ENCODE data around the gene SOCS7.

The SOCS7 gene

DNA sequence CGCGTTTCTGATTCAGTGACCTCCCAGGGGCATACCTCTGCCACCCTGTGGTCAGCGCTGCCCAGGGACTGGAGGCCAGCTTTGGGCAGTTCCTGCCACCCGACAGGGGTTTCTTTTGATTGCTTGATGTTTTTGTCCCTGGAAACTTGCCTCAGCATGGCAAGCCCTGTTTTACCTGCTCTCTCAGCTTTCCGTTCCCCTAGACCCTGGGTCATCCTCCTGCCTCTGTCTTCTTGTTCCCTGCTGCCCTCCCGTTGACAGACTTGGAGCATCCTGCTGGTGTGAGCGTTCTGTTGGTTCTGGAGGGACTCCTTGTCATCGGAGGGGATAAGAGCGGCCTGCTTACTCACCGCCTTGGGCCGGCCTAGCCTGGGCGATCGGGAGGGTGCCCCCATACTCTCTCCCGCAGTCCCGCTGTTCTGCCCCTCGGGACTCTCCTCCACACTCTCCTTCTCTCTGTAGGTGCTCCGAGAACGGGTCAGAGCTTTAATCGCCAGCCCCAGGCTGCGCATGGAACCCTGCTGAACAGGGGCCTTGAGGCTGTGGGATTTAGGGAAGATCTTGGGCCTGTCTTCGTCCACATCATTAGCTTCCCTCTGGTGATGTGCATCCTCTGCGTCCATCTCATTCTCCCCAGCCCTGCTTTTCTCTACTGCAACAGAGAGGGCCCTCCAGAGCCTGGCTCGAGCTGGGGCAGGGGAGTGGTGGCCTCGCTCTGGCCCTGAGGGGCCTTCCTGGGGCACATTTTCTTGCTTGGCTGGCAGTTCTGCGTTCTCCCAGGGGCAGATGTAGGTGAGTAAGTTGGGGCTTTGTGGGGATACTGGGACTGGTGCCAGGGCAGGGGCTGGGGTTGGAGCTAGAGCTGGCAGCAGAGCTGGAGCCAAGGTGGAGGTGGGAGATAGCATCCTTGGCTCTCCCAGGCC lies 21.6 kb upstream of the SOCS7 start:
- TF ChIP-seq GATA2 (IDR thresholded peaks at IDR 0.05; ENCODE audit: low read depth, low read length) (no peak), GATA3 (IDR thresholded peaks at IDR 0.05; ENCODE audit: low read depth, low read length) (no peak)

DNA sequence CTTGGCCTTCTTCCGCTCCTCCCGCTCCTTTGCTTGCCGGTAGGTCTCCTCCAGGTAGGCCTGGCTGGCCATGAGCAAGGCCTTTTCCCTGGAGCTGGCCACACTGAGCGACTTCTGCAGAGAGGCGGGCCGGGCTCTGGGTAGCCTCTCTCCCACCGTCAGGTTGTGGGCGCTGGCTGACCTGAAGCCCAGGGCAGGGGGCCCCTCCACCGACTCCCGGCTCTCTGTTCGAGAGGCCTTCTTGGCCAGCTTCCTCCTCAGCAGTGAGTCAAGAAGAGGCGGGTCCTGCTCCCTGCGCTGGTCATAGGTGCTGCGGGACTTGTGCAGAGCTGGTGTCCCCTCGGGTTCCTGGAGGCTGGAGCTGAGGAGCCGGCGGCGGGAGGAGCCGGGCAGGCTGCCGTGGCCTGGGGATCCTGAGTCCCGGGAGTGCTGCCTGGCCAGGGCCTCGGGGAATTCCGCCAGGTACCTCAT lies 20.7 kb upstream of the SOCS7 start:
- TF ChIP-seq GATA2 (IDR thresholded peaks at IDR 0.05; ENCODE audit: low read depth, low read length) (no peak), GATA3 (IDR thresholded peaks at IDR 0.05; ENCODE audit: low read depth, low read length) (no peak)

DNA sequence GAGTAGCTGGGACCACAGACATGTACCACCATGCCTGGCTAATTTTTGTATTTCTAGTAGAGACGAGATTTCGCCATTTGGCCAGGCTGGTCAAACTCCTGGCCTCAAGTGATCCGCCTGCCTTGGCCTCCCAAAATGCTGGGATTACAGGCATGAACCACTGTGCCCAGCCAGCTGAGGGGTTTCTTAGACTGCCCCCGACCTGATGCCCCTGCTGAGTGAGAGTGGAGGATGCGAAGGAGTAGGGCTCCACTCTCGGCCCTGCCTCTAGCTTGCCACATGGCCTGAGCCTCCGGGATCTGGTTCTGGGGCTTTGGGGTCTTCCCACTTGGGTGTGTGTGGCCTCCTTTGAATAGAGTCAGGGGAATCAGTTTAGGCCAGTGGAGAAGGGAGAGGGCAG lies 18.9 kb upstream of the SOCS7 start:
- TF ChIP-seq GATA3 (IDR thresholded peaks at IDR 0.05; ENCODE audit: low read depth, low read length) (no peak), GATA2 (IDR thresholded peaks at IDR 0.05; ENCODE audit: low read depth, low read length) (no peak)

DNA sequence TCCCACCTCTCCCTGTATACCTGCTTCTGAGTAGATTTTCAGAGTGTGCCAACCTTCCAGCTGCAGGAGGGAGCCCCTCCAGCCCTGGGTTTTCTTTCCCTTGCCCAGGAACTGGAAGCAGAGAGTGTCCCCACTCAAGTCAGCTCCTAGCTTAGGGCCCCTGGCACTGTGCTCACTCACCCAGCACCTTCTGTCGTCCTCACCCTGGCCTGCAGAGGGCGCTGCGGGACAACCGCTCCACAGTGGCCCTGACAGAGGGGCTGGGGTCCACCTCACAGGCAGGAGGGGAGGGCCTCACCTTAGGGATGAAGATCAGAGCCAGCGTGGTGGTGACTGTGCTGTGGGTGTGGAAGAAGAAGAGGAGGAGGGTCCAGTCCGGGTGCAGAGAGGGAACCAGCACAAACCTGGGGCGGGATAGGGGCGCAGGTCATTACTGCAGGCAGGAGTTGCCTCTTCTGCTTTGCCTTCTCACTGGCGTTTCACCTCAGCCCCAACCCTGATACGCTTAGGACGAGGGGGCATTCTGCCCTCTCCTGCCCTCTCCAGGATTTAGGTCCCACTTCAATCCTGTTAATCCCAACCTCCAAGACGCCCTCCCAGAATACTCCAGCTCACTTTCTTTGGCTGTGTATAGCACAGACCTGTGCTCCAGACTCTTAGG lies 17.9 kb upstream of the SOCS7 start:
- no peak for TF ChIP-seq GATA2 (IDR thresholded peaks at IDR 0.05; ENCODE audit: low read depth, low read length)
- no peak for TF ChIP-seq GATA3 (IDR thresholded peaks at IDR 0.05; ENCODE audit: low read depth, low read length)

DNA sequence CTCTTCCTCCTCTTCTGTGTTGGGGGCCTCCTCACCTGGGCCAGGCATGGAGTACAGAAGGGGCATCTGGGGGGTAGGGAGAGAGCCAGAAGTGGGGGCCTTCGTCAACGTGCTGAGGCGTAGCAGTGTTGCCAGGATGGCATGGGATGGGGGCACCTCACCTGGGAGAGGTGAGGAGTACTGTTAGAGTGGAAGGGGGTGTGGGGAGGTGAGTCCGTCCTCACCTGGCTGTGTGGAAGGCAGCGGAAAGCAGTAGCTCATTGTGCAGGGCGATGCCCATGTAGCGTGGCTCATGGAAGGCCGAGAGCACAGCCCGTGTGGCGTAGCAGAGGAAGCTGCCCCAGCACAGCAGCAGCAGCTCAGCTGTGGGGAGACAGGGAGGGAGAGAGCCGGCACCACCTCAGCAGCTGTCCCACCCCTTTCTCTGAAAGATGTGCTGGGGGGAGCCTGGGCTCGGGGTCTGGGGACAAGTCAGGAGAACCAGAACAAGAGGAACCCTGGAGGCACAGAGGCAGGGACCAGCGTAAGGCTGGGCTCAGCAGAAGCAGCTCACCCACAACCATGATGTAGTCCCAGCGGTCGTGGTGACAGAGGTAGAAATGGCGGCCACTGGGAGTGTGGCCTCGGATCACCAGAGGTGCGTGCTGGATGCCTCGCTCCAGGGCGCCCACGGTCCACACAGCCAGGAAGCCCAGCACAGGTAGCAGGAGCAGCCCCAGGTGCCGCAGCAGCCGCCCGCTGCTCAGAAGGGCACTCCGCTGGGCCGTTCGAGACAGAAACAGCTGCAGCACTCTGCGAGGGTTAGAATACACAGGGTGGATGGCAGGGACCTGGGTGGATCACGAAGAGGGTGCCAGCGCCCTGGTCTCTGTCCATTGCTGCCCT lies 16.9 kb upstream of the SOCS7 start:
- TF ChIP-seq GATA2 (IDR thresholded peaks at IDR 0.05; ENCODE audit: low read depth, low read length), result no peak
- TF ChIP-seq GATA3 (IDR thresholded peaks at IDR 0.05; ENCODE audit: low read depth, low read length), result no peak

DNA sequence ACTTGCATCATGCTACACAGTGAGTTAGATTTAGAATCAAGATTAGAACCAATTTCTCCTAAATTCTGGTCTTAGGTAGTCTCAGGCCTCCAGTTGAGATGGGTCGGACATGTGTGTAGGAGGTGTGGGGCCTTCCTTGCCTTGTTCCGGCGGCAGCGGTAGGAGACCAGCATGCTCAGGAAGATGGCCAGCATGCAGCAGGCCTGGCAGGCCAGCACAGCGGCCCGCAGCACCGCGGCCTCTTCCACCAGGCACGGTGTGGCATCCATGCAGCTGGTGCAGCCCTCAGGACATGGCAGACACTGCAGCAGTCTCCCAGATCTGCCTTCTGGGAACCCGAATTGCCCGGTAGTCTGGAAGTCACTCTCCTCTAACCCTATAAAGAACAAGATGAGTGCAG lies 14.8 kb upstream of the SOCS7 start:
- TF ChIP-seq GATA2 (IDR thresholded peaks at IDR 0.05; ENCODE audit: low read depth, low read length), result no peak

DNA sequence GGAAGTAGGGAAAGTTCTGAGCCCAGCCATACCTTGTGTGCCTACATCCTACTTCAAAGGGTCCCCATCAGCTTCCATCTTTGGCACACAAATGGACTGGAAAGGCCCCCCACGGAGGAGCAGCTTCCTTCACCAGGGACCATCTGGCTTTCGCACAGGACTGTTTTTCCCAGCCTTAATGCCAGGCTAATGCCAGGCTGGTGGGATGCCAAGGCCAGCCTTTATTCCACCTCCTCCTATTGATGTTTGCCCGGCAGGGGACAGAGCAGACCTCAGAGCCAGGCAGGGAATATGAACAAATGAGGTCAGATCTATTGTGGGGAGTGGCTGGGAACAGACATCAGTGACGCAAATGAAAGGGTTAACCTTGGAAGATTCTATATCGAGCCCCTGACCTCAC lies 13.6 kb upstream of the SOCS7 start:
- TF ChIP-seq GATA2 (IDR thresholded peaks at IDR 0.05; ENCODE audit: low read depth, low read length) (no peak), GATA3 (IDR thresholded peaks at IDR 0.05; ENCODE audit: low read depth, low read length) (no peak)

DNA sequence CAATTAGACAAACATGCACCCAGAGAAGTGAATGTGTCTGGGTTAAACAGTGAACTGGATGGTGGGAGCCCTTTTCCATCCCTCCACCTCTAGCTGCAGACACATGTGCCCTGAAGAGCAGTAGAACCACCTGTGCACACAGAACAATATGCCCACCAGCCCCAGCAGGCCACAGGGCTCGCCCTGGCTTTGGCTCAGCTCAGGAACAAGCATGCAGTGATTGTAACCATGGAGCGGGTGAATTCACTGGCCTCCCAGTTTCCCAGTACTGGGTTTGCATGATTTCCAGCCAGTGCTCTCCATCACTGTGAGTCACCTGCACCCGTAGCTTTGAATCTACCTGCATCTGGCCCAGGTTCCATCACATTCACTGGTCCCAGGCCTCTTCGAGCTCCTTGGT lies 13.1 kb upstream of the SOCS7 start:
- TF ChIP-seq GATA2 (IDR thresholded peaks at IDR 0.05; ENCODE audit: low read depth, low read length), result no peak
- TF ChIP-seq GATA3 (IDR thresholded peaks at IDR 0.05; ENCODE audit: low read depth, low read length), result no peak

DNA sequence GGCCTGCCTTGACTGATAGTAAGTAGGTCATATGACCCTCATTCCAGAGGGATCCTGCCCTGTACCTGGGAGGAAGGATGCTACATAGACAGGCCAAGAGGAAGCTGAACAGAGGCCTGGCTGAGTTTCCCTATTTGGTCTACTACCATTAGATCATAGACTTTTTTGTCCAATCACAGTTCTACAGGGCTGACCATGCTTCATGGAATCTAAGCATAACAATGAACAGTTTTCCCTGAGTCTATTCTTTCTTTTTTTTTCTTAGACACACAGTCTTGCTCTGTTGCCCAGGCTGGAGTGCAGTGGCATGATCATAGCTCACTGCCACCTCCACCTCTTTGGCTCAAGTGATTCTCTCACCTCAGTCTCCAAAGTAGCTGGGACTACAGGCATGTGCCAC lies 11.8 kb upstream of the SOCS7 start:
- TF ChIP-seq GATA3 (IDR thresholded peaks at IDR 0.05; ENCODE audit: low read depth, low read length), result no peak
- TF ChIP-seq GATA2 (IDR thresholded peaks at IDR 0.05; ENCODE audit: low read depth, low read length), result no peak

DNA sequence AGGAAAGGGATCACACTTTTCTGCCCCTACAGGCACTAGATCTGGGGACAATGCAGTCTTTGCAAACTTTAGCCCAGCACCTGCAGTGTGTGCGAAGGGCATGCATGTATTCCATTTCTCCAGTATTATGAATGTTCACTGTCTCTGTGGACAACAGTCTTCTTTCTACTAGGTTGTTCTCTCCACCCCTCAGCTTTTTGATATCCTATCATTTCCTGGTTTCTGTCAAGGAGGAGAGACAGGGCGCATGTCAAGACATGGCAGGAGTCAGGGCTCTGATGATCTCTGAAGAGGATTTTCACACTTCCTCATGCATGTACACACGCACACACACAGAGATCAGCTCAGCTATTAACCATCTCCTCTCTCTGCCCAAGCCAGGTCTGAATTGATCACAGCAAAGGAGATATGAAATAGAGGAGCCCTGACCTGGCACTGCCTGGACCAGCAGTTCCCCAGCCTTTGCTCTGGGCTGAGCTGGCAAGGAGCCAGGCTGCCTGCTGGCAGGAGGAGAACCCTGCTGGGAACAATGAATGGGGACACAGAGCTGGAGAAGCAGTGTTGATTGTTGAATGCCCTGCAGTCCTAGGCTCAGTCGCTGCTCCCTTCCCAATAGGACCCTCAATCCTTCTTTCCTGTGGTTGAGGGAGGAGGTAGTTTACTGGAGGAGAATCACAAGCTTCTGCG lies 10.5 kb upstream of the SOCS7 start:
- no peak for TF ChIP-seq GATA2 (IDR thresholded peaks at IDR 0.05; ENCODE audit: low read depth, low read length)
- TF ChIP-seq GATA3 (IDR thresholded peaks at IDR 0.05; ENCODE audit: low read depth, low read length), result no peak

DNA sequence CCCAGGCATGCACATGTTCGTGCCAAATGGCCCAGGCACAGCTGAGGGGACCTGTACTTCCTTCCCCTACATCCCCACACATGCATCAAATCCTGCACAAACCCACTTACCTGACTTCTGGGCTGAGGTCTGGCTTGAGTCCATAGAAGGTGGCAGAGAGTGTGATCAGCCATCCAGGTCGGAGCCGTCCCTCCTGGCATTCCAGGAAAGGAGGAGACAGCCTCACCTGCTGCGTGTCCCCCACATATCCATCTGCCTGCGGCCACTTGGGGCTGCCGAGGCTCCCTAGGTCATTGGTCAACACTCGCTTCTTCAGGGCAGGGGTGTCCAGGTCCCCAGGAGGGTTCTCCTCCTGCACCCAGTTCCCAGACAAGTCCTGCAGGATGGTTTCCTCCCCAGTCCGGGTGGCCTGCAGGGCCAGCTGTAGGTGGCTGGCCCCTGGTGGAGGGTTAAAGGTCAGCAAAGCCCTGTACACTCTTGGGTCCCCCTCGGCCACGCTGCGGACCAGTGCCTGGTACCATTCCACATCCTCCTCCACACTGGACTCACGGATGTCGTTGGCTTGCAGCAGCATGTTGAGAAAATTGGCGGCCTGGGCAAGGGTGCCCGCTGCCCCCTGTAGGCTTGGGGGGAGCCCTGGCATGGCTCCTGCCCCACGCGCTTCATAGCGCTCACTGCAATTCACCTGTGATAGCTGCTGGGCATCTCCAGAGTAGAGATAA lies 8.6 kb upstream of the SOCS7 start:
- TF ChIP-seq GATA2 (IDR thresholded peaks at IDR 0.05; ENCODE audit: low read depth, low read length) (no peak), GATA3 (IDR thresholded peaks at IDR 0.05; ENCODE audit: low read depth, low read length) (no peak)

DNA sequence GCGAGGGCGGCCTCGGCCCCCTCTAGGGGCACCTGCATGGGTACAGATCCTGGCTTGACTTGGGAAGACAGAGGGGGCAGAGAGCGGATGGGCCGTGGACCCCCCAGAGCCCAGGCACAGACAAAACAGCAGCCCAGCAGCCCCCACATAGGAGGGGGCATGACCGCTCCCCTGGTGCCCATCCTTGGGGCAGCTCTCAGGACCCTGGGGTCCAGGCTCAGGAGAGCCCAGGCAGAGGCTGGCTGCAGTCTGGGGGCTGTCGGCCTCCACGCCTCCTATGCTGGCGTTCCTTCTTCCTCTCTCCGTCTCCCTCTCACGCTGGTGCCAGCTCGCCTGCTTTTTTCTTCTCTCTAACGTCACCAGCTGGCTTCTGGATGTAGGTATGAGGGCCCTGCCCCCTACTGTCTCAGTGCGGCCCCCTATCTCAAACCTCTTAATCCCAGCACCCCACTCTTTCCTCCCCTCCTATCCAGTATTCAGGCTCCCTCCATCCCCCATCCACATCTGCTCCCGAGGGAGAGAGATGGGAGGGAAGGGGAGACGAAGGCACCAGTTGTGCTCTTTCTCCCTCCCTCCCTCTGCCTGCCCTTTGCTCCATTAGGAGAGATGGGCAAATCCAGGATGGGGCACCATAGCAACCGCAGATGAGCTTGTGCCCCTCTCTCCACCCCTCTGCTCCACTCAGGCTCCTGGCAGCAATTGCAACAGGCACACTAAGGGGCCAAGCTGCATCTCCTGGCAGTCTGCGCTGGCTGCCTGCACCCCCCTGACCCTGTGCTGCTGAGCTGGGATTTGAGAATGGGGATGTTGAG lies 7.8 kb upstream of the SOCS7 start, which contains the start of gene GPR179:
Gene GPR179, minus strand, starts transcription at position 349 of the 812 bp plus-strand sequence. Its CDS starts 167 bp downstream, at position 182.
- TF ChIP-seq GATA3 (IDR thresholded peaks at IDR 0.05; ENCODE audit: low read depth, low read length), result no peak
- no peak for TF ChIP-seq GATA2 (IDR thresholded peaks at IDR 0.05; ENCODE audit: low read depth, low read length)

Measured in SH-SY5Y (cell line).